HG02938 (cell line): Measurements from ENCODE around the gene TTYH2.

Experiments used
- ATAC-seq: cut with Tn5 transposase; IDR thresholded peaks from one replicate; pipeline ENCODE4 v1.9.1; 2021; ENCODE audit warnings: mild to moderate bottlenecking, moderate library complexity; ENCODE audit not compliant: unreplicated experiment

Gene TTYH2

GRCh38 chr17:74233937-74234336 is 20.6 kb downstream of the TTYH2 start:
- no peak for ATAC-seq

DNA sequence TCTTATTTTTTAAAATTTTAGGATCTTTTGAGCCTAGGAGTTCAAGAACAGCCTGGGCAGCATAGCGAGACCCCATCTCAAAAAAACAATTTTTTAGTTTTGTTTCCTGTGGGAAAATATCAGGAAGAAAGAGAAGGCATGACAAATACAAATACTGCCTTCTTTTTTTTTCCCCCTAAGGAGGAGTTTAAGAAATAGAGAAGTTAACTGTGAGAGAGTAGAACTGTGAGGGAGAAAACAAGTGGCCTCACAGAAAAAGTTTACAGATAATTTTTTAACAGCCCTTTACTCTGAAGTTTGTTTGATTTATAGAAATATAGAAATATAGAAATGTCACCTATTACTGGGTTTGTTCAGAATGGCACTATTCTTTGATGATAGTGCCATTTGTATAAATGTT is 21.1 kb downstream of the TTYH2 start:
- no peak for ATAC-seq

GRCh38 chr17:74235040-74235581 is 21.7 kb downstream of the TTYH2 start:
- no peak for ATAC-seq

DNA sequence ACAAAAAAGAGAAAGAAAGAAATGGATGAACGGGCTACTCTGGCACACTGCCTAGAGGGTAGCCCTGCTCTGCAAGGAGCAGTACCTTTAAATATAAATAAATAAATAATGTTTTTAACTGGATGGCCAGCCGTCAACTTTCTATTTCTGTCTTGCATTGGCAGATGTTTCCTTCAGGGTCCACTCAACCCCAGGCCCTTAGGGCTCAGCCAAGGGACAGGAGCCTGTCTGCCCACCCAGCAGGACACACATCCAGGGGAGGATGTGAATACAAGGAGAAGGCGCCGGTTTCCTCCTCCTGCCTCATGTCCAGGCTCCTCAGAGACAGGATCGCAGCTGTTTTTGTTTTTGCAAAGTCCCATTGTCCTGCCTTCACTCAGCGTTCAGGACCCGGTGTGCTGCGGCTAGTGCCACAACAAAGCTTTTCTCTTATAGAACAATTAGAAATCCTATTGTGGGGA is 22.6 kb downstream of the TTYH2 start:
- ATAC-seq = no peak

GRCh38 chr17:74237321-74237720 is 23.9 kb downstream of the TTYH2 start:
- no peak for ATAC-seq

DNA sequence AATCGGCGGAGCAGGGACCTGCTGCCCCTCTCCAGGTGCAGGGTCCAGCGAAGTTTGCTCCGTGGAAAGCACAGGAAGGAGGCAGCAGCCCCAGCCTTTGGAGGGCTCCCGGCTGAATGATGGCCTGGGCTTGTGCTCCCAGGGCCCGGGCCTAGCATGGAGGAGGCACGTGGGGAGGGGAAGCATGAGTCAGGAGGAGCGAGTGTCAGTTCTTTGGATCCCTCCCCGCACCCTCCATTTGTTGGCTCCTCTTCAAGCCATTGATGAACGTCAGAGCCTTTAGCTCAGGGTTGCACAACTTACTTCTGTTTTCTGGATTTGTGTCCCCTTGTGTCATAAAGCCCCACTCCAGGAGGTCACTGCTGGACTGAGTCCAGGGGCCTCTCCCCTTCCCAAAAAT is 25.8 kb downstream of the TTYH2 start:
- ATAC-seq = no peak

DNA sequence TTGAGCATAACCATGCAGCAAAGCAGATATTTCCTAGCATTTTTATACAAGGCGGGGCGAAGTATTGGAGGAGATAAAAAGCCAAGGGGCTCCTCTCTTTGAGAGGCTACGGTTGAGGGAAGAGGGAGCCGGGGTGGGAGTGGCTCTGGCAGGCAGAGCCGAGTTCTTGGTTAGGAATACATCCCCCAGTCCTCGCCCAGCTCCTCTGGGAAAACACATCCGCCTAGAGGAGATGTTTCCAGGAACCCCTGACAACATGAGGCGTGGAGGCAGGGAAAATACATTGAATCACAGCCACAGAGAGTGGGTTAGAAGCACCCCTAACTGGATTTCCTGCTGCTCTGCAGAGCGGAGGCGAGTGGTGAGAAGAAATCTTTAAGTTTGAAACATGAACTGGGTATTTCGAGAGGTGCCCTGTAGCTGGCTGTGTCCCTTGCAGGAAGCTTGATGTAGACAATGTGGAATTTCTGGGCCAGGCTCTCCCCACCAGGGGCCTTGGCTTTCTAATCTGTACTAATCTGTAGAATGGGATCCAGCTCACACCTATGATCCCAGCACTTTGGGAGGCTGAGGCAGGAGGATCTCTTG is 27.3 kb downstream of the TTYH2 start:
- no peak for ATAC-seq

DNA sequence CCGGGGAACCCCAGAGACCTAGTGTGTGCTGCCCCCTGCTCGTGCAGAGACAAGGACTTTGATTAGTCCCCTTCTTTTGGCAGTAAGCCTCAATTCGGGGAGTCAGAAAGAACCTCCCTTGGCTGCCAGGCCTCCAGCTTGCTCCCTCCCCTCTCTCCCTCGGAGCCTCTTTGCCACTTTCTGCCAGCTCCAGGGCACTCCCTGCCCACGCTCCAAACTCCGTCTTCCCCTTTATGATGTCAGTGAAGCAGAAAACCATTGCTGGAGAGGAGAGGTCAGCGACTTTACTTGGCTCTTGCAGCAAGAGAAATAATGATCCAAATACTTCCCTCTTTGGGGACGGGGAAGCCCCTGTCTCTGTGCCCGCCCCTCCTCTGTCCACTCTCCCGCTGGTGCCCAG is 28.1 kb downstream of the TTYH2 start:
- no peak for ATAC-seq

DNA sequence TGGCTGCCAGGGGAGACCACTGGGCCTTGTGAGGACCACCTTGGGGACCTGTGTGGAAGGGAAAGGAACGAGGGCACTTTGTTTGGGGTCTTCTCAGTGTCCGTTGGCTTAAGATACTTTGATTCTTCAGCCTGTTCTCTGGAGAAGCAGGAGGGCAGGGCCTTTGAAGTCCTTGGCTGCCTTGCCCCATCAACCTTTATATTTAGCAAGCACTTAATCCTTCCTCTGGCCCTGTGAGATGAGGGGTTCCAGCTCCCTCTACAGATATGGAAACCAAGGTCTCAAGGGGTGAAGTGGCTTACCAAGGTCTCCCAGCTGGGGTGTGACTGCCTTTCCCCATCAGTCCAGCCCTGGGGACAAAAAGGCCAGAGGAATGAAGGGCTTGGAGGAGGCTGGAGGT is 28.5 kb downstream of the TTYH2 start:
- no peak for ATAC-seq

DNA sequence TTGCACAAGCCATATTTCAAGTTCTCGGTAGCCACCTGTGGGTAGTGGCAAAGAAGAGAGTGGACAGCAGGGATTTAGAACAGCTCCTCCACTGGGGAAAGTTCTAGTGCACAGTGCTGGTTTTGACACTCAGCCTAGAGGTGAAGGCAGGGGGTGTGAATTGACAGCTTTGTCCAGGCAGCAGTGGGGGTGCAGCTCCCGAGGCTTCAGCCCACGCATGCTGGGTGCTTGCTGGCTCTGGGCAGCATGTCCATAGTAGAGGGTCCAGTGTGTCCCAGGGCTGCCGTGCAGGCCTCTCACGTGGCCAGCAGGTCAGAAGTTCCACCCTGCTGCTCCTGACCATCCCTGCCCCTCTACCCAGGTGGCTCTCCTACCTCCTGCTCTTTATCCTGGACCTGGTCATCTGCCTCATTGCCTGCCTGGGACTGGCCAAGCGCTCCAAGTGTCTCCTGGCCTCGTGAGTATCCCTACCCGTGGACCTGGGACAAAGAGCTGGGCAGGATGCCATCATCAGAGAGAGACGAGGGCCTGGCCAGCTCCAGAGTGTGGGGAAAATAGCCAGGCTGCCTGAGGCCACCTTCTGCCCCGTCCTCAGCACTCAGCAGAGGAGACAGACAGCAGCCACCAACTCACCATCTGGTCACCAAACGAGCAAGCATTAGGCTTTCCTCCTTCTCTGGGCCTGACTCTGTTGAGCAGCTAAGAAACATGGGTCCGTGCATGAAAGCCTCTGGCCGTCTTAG is 29.8 kb downstream of the TTYH2 start:
- ATAC-seq = no peak

DNA sequence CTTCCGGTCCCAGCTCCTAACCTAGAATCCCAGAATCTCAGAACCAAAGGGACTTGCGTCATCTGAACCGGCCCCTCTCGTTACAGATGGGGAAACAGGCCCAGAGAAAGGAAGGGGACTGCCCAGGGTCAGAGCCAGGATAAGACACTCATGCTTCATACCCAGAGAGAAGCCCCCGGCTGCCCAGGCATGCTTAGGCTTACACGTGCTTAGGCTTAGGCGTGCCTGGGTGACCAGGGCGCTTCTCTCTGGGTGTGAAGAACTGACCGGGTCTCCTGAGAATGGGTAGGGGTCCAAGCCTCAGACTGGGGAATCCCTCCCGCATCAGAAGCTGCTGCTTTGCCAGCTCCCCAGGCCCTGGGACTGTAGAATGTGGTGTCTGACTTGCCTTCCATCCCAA is 30.8 kb downstream of the TTYH2 start:
- no peak for ATAC-seq

DNA sequence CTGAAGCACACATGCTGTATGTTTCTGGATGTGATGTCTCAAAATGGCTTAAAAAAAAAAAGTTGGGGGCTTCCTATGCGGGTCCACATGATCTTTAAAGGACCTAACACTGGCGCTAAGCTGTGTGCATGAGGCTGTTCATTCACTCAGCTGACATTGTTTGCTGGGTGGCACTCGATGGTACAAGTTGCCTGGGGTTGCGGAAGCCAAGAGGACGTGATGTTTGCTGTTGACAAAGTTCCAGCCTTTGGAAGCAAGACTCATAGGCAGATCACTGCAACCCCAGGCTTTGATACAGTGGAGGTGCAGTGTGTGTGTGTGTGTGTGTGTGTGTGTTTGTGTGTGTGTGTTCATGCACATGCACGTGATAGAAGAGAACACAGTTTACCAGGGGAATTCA is 31.2 kb downstream of the TTYH2 start:
- ATAC-seq = no peak

DNA sequence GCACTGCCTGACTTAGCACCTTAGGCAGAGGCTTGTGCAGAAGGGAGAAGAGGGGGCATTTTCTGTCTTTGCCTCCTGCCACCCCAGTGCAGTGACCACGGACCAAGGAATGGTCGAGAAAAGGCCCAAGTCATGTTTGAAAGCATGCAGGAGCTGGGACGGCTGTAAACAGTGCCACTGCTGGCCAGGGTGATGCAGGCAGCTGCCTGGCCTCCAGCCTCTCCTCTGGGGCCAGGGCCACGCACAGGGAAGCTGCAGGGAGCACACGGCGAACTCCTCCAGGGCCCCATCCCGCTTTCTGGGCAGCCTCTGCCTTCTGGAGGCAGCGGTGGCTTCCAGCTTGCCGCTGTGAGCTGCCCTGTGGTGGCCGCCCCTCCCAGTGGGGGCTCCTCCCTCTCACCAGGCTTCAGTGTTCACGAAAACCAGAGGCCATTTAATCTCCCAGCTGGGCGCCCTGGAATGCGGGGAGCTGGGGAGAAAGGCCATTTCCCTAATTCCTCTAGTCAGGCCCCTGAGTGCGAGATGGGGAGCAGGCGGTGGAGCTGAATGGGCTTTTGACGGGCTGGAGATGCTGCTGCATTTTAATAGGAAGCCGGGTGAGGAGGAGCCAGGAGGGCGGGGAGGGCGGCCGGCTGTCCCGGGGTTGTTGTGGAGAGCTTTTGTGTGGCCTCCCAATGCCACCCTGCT is 31.9 kb downstream of the TTYH2 start:
- no peak for ATAC-seq

GRCh38 chr17:74245871-74246270 is 32.5 kb downstream of the TTYH2 start:
- ATAC-seq = no peak

GRCh38 chr17:74249590-74250270 is 36.4 kb downstream of the TTYH2 start:
- ATAC-seq = no peak

DNA sequence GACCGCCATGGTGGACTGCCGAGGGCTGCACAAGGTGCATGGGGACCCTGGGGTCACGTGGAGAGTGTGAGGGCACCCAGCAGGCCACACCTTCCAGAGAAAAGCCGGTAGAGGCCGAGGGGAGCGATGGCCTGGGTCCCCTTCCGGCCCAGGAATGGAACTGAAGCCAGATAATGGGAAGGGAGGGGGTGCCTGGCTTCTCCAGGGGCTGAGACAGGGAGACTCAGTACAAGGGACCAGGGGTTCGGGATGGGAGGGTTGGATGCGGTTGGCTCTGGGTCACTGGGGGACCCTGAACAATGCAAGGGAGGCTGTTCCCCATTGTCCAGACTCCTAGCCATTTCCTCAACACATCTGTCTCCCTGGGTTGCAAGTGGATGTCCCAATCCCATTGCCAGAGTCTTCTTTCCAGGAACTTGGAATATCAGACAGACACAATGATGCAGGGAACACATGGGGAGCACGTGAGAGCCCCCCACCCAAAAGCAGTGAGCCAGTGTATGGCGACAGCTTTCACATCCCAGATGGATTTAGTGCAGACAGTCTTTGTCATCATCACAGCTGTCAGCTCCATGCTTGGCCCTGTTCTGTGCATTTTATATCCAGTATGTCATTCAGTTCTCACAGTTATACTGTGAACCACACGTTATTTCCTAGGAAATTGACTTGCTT is 37.1 kb downstream of the TTYH2 start:
- no peak for ATAC-seq

- no peak for ATAC-seq
Measured at GRCh38 chr17:74251051-74251450, 37.7 kb downstream of the TTYH2 start.

- no peak for ATAC-seq
Measured at GRCh38 chr17:74251569-74251968, 38.2 kb downstream of the TTYH2 start.

- ATAC-seq = no peak
Measured at GRCh38 chr17:74252211-74252610, 38.8 kb downstream of the TTYH2 start.

- no peak for ATAC-seq
Measured at GRCh38 chr17:74253036-74253435, 39.7 kb downstream of the TTYH2 start.

DNA sequence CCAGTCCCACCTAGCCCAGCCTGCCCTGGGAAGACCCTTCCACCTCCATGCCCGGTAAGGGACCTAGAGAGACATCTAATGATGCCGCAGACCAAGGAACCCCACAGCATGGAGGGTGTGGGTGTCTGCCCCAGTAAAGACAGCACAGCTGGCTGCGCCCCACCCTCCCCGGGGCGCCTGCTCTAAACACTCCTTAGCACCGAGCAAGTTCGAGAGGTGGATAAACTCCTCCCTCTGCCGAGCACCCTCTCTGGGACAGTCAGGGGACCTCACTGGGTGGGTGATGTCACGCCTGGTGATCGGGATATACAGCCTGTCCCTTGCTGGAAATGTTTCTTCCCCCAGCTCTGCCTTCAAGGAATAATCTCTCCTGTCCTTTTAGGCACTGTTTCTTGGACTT is 43.9 kb downstream of the TTYH2 start:
- ATAC-seq = no peak
